Activated naive CD4-positive, alpha-beta T cell treated with anti-CD3 and anti-CD28 coated beads, Interleukin-2, amount 10 ng/mL, durations not matched to agents 7 days and 5 days (primary cell): ENCODE data around the gene NUDT22.

Experiments
- CTCF ChIA-PET: fragments of 350-600 bp; sonication (Branson Sonifier 250); formaldehyde crosslinking; loops from one replicate; lab custom pipeline; 2021; ENCODE audit warnings: antibody characterized with exemption; lab: Charles Lee
- DNase-seq: peaks from one replicate; pipeline ENCODE4 v3.0.0-alpha.2; 2020
- H3K27ac Mint-ChIP-seq: one replicate; pipeline ENCODE4 v1.8.0; 2021; ENCODE audit warnings: mild to moderate bottlenecking, moderate library complexity, mixed read lengths
- H3K27me3 Mint-ChIP-seq: one replicate; pipeline ENCODE4 v1.8.0; 2021; ENCODE audit warnings: mild to moderate bottlenecking, mixed read lengths
- H3K36me3 Mint-ChIP-seq: one replicate; pipeline ENCODE4 v1.8.0; 2021; ENCODE audit warnings: mixed read lengths
- H3K4me1 Mint-ChIP-seq: one replicate; pipeline ENCODE4 v1.8.0; 2021; ENCODE audit warnings: mixed read lengths
- H3K4me3 Mint-ChIP-seq: one replicate; pipeline ENCODE4 v1.8.0; 2021; ENCODE audit warnings: mild to moderate bottlenecking, moderate library complexity, mixed read lengths
- H3K9me3 Mint-ChIP-seq: one replicate; pipeline ENCODE4 v1.8.0; 2021; ENCODE audit warnings: mixed read lengths

NUDT22 gene

GRCh38 chr11:64253043-64253442 lies 27.0 kb downstream of the NUDT22 start:
- peaks cover 27% of the 10 kb centered on the region for H3K4me1 Mint-ChIP-seq

DNA sequence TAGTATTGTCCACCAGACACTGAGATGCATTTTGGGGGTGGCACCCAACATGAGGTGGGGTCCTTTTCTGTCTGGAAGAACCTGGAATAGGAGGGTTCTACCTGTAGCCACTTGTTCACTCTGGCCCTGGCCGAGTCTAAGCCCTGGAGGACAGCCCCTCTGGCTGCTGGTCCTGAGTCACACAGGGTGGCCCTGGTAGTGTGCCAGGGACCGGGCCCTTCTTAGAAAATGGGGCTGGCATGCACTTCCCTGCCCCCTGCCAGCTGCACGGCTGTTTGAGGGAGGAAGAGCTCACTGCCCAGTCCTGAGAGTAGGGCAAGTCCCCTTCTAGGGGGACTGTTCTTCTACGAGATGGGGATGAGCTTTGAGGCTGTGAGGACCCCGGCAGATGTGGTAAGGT lies 27.4 kb downstream of the NUDT22 start:
- Mint-ChIP-seq H3K9me3 (no peaks in the 10 kb centered on the region), H3K4me3 (peak overlapping the region; percentile 85), H3K27ac (no peak overlapping the region), H3K4me1 (peaks cover 26% of the 10 kb centered on the region), H3K27me3 (peaks cover 18% of the 10 kb centered on the region), H3K36me3 (peaks cover 4% of the 10 kb centered on the region)
- DNase-seq: no peak
- CTCF ChIA-PET: no interaction called here

More at GRCh38 chr11:64253043-64253442, 27.0 kb downstream of the NUDT22 start:
- Mint-ChIP-seq H3K36me3 (peaks cover 4% of the 10 kb centered on the region), H3K27me3 (peaks cover 18% of the 10 kb centered on the region), H3K9me3 (no peaks in the 10 kb centered on the region), H3K4me3 (peak overlapping the region; percentile 85), H3K27ac (no peak overlapping the region)
- no peak for DNase-seq
- CTCF ChIA-PET: interaction anchor here (3.5 kb wide), 1 partner anchor 47 kb away, joined by 31 read pairs; the partner anchor contains the start of gene FERMT3

DNA sequence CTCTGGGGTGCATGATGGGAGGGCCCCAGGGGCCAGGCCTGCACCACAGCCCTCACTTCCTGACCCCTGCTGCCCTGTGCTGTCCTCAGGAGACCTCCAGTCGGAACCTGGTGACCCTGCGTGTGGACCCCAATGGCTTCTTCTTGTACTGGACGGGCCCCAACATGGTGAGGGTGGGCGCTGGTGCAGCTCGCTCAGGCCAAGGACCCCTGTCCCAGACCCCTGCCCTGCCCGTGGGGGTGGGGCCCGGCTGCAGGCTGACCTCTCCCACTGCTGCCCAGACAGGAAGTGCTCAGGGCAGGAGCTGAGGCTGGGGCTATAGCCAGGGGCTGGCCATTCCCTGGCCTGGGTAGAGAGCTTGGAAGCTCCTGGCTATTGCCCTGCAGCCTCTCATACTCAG lies 28.3 kb downstream of the NUDT22 start:
- H3K9me3 Mint-ChIP-seq: no peaks in the 10 kb centered on the region
- peaks cover 18% of the 10 kb centered on the region for H3K27me3 Mint-ChIP-seq
- CTCF ChIA-PET: no interaction called here
- no peak overlapping the region for H3K27ac Mint-ChIP-seq
- H3K4me1 Mint-ChIP-seq: peaks cover 27% of the 10 kb centered on the region
- no peak for DNase-seq
- no peak overlapping the region for H3K4me3 Mint-ChIP-seq
- peaks cover 6% of the 10 kb centered on the region for H3K36me3 Mint-ChIP-seq

GRCh38 chr11:64255135-64256128 lies 29.4 kb downstream of the NUDT22 start:
- H3K4me3 Mint-ChIP-seq: no peak overlapping the region
- no peak for DNase-seq
- H3K27me3 Mint-ChIP-seq: peaks cover 15% of the 10 kb centered on the region
- CTCF ChIA-PET: interaction anchor here (1.0 to 1.2 kb wide), 2 partner anchors 10 to 49 kb away, joined by 4 read pairs; no protein-coding TSS in a partner anchor
- H3K9me3 Mint-ChIP-seq: no peaks in the 10 kb centered on the region
- peaks cover 10% of the 10 kb centered on the region for H3K36me3 Mint-ChIP-seq
- H3K27ac Mint-ChIP-seq: no peak overlapping the region
- peaks cover 29% of the 10 kb centered on the region for H3K4me1 Mint-ChIP-seq

DNA sequence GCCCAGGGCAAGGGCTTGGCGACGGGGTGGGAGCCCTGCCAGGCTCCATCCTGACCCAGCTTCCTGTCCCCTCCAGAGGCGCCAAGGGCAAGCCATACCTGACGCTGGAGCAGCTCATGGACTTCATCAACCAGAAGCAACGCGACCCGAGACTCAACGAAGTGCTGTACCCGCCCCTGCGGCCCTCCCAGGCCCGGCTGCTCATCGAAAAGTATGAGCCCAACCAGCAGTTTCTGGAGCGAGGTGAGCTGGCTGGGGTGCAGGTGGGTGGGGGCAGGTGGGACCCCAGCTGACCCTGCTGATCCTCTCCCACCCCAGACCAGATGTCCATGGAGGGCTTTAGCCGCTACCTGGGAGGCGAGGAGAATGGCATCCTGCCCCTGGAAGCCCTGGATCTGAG lies 30.2 kb downstream of the NUDT22 start:
- H3K36me3 Mint-ChIP-seq: peaks cover 10% of the 10 kb centered on the region
- H3K27me3 Mint-ChIP-seq: peaks cover 8% of the 10 kb centered on the region
- no peak overlapping the region for H3K27ac Mint-ChIP-seq
- no peak overlapping the region for H3K4me3 Mint-ChIP-seq
- CTCF ChIA-PET: interaction anchor here (1.0 to 1.2 kb wide), 2 partner anchors 11 to 48 kb away, joined by 4 read pairs; no protein-coding TSS in a partner anchor
- peaks cover 24% of the 10 kb centered on the region for H3K4me1 Mint-ChIP-seq
- DNase-seq: no peak
- H3K9me3 Mint-ChIP-seq: no peaks in the 10 kb centered on the region

- Mint-ChIP-seq H3K36me3 (peaks cover 16% of the 10 kb centered on the region), H3K27me3 (no peaks in the 10 kb centered on the region), H3K9me3 (no peaks in the 10 kb centered on the region), H3K4me1 (peaks cover 13% of the 10 kb centered on the region), H3K27ac (no peak overlapping the region), H3K4me3 (no peak overlapping the region)
- no peak for DNase-seq
- CTCF ChIA-PET: interaction anchor here (0.6 to 1.1 kb wide), 4 partner anchors 8 to 44 kb away, joined by 3 read pairs; partner anchors contain the start of gene PPP1R14B
Measured at GRCh38 chr11:64258356-64258755, 32.3 kb downstream of the NUDT22 start.

DNA sequence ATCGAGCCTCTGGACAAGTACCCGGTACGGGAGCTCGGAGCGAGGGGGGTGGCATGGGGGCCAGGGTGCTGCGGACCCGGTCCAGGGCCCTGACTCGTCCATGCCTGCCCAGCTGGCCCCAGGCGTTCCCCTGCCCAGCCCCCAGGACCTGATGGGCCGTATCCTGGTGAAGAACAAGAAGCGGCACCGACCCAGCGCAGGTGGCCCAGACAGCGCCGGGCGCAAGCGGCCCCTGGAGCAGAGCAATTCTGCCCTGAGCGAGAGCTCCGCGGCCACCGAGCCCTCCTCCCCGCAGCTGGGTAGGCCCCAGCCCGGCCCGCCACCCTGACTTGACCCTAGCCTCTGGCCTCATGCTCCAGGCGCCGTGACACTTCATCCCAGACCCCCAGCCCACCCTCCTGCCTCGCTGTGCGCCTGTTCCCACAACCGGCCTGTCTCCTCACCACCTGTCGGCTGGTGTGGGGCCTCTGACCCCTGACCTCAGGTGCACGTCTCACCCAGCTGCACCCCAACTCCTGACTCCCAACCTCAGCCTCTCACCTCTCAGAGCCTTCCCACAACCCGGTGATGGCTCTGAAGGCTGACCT lies 33.0 kb downstream of the NUDT22 start:
- peaks cover 16% of the 10 kb centered on the region for H3K36me3 Mint-ChIP-seq
- no peak overlapping the region for H3K4me3 Mint-ChIP-seq
- H3K4me1 Mint-ChIP-seq: peaks cover 6% of the 10 kb centered on the region
- no peak for DNase-seq
- no peak overlapping the region for H3K27ac Mint-ChIP-seq
- H3K9me3 Mint-ChIP-seq: no peaks in the 10 kb centered on the region
- no peaks in the 10 kb centered on the region for H3K27me3 Mint-ChIP-seq
- CTCF ChIA-PET: interaction anchor here (0.7 to 1.1 kb wide), 2 partner anchors 9 to 10 kb away, joined by 3 read pairs; no protein-coding TSS in a partner anchor

GRCh38 chr11:64259533-64260067 lies 33.5 kb downstream of the NUDT22 start:
- peaks cover 6% of the 10 kb centered on the region for H3K4me1 Mint-ChIP-seq
- H3K36me3 Mint-ChIP-seq: peaks cover 16% of the 10 kb centered on the region
- CTCF ChIA-PET: no interaction called here
- no peak overlapping the region for H3K4me3 Mint-ChIP-seq
- H3K27me3 Mint-ChIP-seq: no peaks in the 10 kb centered on the region
- no peaks in the 10 kb centered on the region for H3K9me3 Mint-ChIP-seq
- no peak overlapping the region for H3K27ac Mint-ChIP-seq
- DNase-seq: no peak

DNA sequence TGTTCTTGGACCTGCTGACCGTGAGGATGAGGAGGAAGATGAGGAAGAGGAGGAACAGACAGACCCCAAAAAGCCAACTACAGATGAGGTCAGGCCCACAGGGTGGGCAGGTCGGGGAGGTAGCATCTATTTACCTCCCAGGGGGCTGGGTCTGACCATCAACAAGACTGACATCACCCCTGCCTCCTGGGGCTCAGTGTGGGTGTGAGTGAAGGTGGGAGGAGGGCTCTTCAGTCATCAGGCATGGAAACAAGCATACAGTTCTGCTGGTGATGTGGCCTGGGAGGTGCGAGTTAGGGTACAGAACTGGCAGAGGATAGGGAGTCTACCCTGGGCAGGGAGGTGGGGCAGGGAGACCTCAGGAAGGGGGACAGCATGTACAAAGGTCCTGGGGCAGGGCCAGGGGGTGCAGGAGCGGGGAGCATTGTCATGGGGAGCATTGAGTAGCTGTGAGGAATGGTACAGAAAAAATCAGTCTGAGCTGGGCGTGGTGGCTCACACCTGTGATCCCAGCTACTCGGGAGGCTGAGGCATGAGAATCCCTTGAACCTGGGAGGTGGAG lies 34.2 kb downstream of the NUDT22 start:
- Mint-ChIP-seq H3K9me3 (no peaks in the 10 kb centered on the region), H3K27me3 (no peaks in the 10 kb centered on the region), H3K4me3 (no peak overlapping the region), H3K4me1 (peaks cover 6% of the 10 kb centered on the region), H3K36me3 (peaks cover 16% of the 10 kb centered on the region), H3K27ac (no peak overlapping the region)
- no peak for DNase-seq
- CTCF ChIA-PET: no interaction called here

DNA sequence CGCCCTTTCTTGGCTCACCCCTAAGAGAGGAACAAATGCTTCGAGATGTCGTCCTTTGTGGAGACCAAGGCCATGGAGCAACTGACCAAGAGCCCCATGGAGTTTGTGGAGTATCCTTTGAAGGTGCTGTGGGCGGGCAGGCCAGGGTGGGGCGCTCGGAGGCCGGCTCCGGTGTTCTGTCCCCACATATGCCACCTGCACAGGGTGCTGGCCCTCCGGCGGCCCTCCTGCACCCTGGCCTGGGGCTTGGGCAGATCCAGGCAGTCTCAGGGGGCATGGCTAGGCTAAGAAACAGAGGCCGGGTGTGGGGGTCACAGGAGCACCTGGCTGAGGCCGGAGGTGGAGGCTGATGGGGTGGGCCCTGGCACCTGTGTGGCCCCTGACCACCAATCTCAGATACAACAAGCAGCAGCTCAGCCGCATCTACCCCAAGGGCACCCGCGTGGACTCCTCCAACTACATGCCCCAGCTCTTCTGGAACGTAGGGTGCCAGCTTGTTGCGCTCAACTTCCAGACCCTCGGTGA lies 35.5 kb downstream of the NUDT22 start:
- H3K27me3 Mint-ChIP-seq: no peaks in the 10 kb centered on the region
- no peak for DNase-seq
- H3K36me3 Mint-ChIP-seq: peaks cover 14% of the 10 kb centered on the region
- H3K4me3 Mint-ChIP-seq: no peak overlapping the region
- CTCF ChIA-PET: no interaction called here
- H3K9me3 Mint-ChIP-seq: no peaks in the 10 kb centered on the region
- peaks cover 6% of the 10 kb centered on the region for H3K4me1 Mint-ChIP-seq
- H3K27ac Mint-ChIP-seq: no peak overlapping the region

DNA sequence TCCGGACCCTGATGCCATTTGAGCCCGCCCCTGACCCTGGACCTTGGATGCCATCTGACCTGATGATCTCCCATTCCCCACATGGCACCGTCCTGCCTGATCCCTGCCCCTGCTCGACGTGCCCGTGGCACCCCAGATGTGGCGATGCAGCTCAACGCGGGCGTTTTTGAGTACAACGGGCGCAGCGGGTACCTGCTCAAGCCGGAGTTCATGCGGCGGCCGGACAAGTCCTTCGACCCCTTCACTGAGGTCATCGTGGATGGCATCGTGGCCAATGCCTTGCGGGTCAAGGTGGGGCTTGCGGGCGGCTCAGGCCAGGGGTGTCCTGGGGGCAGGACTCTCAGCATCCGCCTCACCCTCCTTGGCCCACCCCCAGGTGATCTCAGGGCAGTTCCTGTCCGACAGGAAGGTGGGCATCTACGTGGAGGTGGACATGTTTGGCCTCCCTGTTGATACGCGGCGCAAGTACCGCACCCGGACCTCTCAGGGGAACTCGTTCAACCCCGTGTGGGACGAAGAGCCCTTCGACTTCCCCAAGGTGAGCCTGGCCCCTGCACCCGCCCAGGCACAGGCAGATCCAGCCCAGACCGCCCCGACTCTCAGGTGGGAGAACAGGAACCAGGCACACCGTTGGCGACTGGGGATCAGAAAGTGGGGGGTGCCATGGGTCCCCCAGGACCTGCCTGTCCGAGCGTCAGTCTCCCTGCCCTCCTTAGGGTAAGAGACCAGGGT lies 36.4 kb downstream of the NUDT22 start:
- CTCF ChIA-PET: interaction anchor here (1.3 kb wide), 1 partner anchor 38 kb away, joined by 3 read pairs; no protein-coding TSS in a partner anchor
- Mint-ChIP-seq H3K4me1 (peaks cover 6% of the 10 kb centered on the region), H3K27ac (no peak overlapping the region), H3K9me3 (no peaks in the 10 kb centered on the region), H3K27me3 (no peaks in the 10 kb centered on the region), H3K4me3 (no peak overlapping the region), H3K36me3 (peaks cover 14% of the 10 kb centered on the region)
- DNase-seq: no peak

- H3K27ac Mint-ChIP-seq: no peak overlapping the region
- peaks cover 12% of the 10 kb centered on the region for H3K36me3 Mint-ChIP-seq
- H3K4me1 Mint-ChIP-seq: peaks cover 14% of the 10 kb centered on the region
- no peaks in the 10 kb centered on the region for H3K27me3 Mint-ChIP-seq
- no peaks in the 10 kb centered on the region for H3K9me3 Mint-ChIP-seq
- no peak overlapping the region for H3K4me3 Mint-ChIP-seq
- CTCF ChIA-PET: interaction anchor here (1.3 to 1.8 kb wide), 2 partner anchors 12 to 37 kb away, joined by 3 to 11 read pairs; partner anchors contain the start of gene PLCB3
- DNase-seq: no peak
Measured at GRCh38 chr11:64263021-64263946, 37.2 kb downstream of the NUDT22 start.
